ENCODE results near the gene SECTM1.

The SECTM1 gene

DNA sequence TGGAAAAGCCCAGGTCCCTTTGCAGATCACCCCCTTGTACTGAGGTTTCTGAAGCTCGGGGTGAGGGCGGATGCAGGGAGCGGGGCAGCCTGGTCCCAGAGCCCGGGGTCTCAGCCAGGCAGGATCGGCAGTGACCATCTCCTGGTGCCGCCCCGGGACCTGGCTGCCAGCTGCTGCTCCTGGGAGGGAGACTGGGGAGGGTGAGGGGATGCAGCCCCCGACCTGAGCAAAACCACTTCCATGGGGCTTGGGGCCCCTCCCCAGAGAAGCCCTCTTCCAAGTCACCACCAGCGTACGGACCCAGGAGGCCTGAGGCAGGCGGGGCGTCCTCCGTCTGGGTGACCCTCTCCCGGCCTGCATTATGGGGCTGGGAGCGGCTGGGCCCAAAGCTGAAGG, 31.0 kb downstream of the SECTM1 start:
- H3K4me2 ChIP-seq (ENCODE audit: low read length) = no peak overlapping the region
- H3K9me3 ChIP-seq (ENCODE audit: control insufficient read depth, low read length) = no peaks in the 10 kb centered on the region
- TF ChIP-seq, protein P1, sequence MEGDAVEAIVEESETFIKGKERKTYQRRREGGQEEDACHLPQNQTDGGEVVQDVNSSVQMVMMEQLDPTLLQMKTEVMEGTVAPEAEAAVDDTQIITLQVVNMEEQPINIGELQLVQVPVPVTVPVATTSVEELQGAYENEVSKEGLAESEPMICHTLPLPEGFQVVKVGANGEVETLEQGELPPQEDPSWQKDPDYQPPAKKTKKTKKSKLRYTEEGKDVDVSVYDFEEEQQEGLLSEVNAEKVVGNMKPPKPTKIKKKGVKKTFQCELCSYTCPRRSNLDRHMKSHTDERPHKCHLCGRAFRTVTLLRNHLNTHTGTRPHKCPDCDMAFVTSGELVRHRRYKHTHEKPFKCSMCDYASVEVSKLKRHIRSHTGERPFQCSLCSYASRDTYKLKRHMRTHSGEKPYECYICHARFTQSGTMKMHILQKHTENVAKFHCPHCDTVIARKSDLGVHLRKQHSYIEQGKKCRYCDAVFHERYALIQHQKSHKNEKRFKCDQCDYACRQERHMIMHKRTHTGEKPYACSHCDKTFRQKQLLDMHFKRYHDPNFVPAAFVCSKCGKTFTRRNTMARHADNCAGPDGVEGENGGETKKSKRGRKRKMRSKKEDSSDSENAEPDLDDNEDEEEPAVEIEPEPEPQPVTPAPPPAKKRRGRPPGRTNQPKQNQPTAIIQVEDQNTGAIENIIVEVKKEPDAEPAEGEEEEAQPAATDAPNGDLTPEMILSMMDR (IDR thresholded peaks at IDR 0.05) = no peak
- H3K27me3 ChIP-seq (ENCODE audit: control insufficient read depth, insufficient read depth, low read length) = no peaks in the 10 kb centered on the region
- no peak overlapping the region for H2AFZ ChIP-seq
- no peak overlapping the region for H3K4me3 ChIP-seq (ENCODE audit: low read depth, low read length)
- no peaks in the 10 kb centered on the region for H3K79me2 ChIP-seq
- no peak overlapping the region for H3K9ac ChIP-seq
- H3K36me3 ChIP-seq (ENCODE audit: control insufficient read depth, insufficient read depth, low read length) = no peaks in the 10 kb centered on the region
- H3K4me1 ChIP-seq = peaks cover 2% of the 10 kb centered on the region
- H3K27ac ChIP-seq = no peak overlapping the region

DNA sequence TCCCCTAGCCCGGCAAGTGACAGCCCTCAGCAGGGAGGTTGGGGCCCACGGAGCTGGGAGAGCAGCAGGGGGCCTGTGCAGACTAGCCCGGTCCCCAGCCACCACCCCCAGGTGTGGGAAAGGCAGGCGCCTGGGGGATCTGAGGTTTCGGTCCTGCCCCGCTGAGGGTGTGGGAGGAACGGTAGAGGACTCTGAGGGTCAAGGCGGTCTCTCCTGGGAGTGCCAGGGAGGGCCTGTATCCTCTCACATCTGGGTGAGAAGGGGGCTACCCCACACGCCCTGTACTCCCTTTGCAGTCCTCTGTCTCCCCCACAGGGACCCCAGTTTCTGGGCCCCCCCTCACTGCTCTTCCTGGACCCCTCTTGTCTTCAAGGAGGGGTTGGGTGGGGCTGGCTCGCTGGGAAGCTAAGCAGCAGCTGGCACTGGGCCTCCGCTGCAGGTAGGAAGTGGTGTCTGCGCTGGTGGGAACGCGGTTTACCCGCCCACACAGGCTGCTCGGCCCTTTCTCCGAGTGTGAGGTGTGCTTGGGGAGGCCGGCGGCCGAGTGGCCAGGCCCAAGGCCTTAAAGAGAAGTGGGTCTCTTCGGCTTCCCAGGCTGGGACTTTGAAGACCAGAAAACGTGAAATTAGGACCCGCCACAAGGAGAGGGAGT, 31.5 kb downstream of the SECTM1 start:
- no peak overlapping the region for H3K4me2 ChIP-seq (ENCODE audit: low read length)

DNA sequence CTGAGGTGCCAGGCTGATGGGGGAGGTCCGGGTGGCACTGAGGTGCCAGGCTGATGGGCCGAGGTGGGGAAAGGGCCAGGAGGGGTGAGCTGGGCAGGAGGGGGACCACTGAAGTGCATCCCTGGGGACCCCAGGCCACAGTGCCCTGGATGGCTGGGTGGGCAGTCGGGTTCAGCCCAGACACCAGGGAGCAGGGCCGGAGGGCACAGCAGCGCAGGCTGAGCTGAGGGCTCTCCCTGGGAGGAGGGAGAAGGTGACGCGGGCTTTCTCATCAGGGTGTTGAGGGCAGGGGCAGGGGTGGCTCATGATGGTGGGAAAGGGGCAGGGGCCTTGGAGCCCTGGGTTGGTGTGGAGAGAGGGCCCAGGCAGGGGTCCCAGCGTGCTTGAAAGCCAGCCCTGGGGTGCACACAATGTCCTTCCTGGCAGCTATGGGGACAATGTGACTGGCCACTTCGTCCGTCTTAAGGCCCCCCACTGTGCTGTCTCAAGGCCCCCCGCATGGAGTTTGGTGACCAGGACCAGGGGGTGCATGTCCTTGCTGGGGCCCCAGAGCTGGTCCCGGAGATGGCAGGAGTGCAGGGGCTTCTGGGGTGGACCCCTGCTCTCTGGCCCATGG, 32.2 kb downstream of the SECTM1 start:
- Histone ChIP-seq H3K36me3 (ENCODE audit: control insufficient read depth, insufficient read depth, low read length) (no peaks in the 10 kb centered on the region), H3K4me1 (peaks cover 8% of the 10 kb centered on the region), H3K27ac (no peak overlapping the region), H3K4me3 (ENCODE audit: low read depth, low read length) (no peak overlapping the region), H3K4me2 (ENCODE audit: low read length) (no peak overlapping the region), H3K27me3 (ENCODE audit: control insufficient read depth, insufficient read depth, low read length) (no peaks in the 10 kb centered on the region), H2AFZ (no peak overlapping the region), H3K9me3 (ENCODE audit: control insufficient read depth, low read length) (no peaks in the 10 kb centered on the region), H3K79me2 (no peaks in the 10 kb centered on the region), H3K9ac (no peak overlapping the region)
- TF ChIP-seq, protein P1 (IDR thresholded peaks at IDR 0.05) = no peak

More for the DNA sequence above, 31.5 kb downstream of the SECTM1 start:
- Histone ChIP-seq H3K79me2 (no peaks in the 10 kb centered on the region), H2AFZ (no peak overlapping the region), H3K9me3 (ENCODE audit: control insufficient read depth, low read length) (no peaks in the 10 kb centered on the region), H3K27me3 (ENCODE audit: control insufficient read depth, insufficient read depth, low read length) (no peaks in the 10 kb centered on the region), H3K36me3 (ENCODE audit: control insufficient read depth, insufficient read depth, low read length) (no peaks in the 10 kb centered on the region), H3K9ac (no peak overlapping the region), H3K4me1 (peaks cover 7% of the 10 kb centered on the region), H3K27ac (no peak overlapping the region), H3K4me3 (ENCODE audit: low read depth, low read length) (no peak overlapping the region)
- TF ChIP-seq, protein P1 (IDR thresholded peaks at IDR 0.05) = no peak

DNA sequence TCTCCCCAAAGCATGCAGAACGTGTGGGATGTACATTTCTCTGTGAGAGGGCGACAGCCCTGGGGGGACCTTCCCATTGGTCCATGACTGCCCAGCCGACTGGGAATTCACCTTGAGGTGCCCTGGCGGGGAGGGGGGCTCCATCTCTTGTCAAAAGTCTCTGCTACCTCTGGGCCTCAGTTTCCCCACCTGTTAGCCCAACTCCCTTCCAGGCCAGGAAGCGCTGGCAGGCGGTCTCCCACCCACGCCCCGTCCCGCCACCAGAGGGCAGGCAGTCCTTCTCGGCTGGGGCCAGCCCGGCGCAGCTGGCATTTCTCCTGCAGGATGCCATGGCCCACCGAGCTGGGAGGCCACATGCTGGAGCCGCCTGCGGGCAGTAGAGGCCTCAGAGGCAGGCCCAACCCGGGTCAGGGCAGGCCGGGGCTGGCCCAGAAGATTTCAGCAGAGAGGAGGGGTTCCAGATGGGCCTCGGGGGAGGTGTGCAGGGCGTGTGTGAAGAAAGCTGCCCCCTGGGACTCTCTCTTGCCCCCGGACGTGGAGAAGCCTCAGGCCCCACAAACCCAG, 32.8 kb downstream of the SECTM1 start:
- H3K79me2 ChIP-seq = no peaks in the 10 kb centered on the region
- no peak overlapping the region for H2AFZ ChIP-seq

More for the DNA sequence above, 32.8 kb downstream of the SECTM1 start:
- no peak overlapping the region for H3K27ac ChIP-seq
- no peak overlapping the region for H3K4me2 ChIP-seq (ENCODE audit: low read length)
- H3K9ac ChIP-seq = no peak overlapping the region
- H3K36me3 ChIP-seq (ENCODE audit: control insufficient read depth, insufficient read depth, low read length) = no peaks in the 10 kb centered on the region
- no peaks in the 10 kb centered on the region for H3K27me3 ChIP-seq (ENCODE audit: control insufficient read depth, insufficient read depth, low read length)
- H3K4me3 ChIP-seq (ENCODE audit: low read depth, low read length) = no peak overlapping the region
- H3K9me3 ChIP-seq (ENCODE audit: control insufficient read depth, low read length) = no peaks in the 10 kb centered on the region
- TF ChIP-seq, protein P1 (IDR thresholded peaks at IDR 0.05) = peak; percentile 65
- peaks cover 8% of the 10 kb centered on the region for H3K4me1 ChIP-seq
